ENCODE results near the gene TEAD2.

TEAD2 gene

GRCh38 chr19:49362048-49362928, at the start of gene TEAD2:
TEAD2 (minus strand) TSS chr19:49362416; CDS start chr19:49360075, 2,341 bp downstream.
- no peak for DNase-seq

- no peak for DNase-seq
Measured at GRCh38 chr19:49411681-49412326, 49.6 kb upstream of the TEAD2 start.

GRCh38 chr19:49409441-49410029, 47.3 kb upstream of the TEAD2 start:
- peak; percentile 85 for DNase-seq

- peak; percentile 47 for DNase-seq
Measured at GRCh38 chr19:49408816-49409440, 46.7 kb upstream of the TEAD2 start.

DNA sequence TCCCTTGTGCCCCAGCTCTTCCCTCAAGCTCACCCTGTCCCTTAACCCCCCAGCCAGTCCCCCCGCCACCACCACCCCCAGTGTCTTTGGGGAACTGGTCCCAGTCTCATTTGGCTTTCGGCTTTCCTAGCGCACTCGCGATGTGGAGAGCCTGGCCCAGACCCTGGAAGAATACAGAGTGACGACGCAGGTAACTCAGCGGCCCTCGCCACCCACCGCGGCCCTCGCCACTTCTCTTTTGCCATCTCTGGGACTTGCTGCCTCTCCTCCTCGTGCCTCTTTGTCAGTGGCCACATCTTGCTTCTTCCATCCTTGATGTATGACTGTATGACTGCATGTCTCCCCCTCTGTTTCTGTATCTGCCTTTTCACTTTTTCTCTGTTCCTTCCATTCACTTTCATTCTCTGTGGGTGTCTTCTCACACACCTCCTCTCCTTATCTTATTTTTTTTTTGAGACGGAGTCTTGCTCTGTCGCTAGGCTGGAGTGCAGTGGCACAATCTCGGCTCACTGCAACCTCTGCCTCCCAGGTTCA, 45.3 kb upstream of the TEAD2 start:
- DNase-seq: no peak

DNA sequence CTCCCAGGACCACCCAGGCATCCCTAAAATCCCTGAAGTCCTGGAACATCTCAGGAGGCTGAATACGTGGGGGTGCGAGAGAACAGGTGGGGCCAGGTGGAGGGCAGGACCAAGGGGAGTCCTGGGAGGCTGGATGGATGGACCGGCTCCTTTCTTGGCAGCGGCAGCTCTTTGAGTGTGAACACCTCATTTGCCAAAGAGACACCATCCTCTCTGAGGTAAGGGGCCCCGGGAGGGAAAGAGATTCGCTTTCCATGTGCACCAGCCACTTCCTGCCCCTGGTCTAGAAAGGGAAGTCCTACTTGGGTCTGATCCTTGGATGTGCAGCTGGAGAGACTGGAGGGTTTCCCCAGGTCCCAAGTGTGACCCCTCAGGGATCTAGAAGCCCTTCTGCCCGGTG, 44.9 kb upstream of the TEAD2 start:
- no peak for DNase-seq

DNA sequence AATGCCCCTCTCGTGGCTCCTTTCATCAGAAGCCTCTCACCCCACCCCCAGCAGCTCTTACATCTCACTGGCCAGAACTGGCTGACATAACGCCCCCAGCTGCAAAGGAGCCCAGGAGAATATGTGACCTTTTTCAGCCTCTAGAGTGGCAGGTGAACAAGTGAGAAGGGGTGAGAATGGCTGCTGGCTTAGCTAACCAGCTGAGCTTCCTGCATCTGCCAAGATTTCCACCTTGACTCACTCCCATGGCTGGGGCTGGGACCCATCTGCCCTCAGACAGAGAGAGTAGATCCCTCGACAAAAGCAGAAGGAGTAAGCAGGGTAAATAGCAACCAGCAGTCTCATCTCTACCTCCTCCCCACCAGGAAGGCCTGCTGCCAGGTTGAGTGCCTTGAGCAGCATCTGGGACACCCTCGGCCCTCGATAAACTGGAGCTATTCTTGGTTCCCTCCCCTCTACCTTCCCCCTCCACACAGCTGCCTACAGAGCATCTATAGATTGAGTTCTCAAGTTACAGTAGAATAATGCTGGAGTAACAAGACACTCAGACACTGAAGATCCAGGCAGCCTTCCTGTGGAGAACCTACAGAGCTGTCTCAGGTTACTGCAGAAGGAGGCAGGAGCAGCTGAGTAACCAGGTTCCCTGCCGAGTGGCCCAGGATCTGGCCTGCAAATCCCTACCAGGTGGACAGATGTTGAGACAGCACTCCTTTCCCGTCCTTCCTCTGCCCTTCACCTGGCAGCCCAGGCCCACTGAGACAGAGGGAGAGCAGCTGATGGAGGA, 41.4 kb upstream of the TEAD2 start:
- DNase-seq: no peak

- peak; percentile 39 for DNase-seq
Measured at GRCh38 chr19:49400029-49400428, 37.8 kb upstream of the TEAD2 start.

- DNase-seq: no peak
Measured at GRCh38 chr19:49398931-49399330, 36.7 kb upstream of the TEAD2 start.

DNA sequence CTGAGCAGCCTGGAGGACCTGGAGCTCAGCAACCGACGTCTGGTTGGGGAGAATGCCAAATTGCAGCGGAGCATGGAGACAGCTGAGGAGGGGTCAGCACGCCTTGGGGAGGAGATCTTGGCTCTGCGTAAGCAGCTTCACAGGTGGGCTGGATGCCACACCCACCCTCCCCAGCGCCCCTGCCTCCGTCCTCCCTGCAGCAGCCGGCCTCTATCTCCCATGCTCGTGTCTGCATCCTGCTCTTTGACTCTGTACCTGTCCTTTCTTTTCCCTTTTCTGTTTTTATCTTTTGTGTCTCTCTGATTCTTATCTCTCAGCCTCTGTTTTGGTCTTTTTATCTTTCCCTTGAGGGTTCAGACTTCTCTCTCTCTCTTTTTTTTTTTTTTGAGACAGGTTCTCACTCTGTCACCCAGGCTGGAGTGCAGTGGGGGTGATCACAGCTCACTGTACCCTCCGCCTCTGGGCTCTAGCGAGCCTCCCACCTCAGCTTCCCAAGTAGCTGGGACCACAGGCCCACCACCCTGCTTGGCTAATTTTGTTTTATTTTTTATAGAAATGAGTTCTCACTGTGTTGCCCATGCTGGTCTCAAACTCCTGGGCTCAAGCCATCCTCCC, 35.9 kb upstream of the TEAD2 start:
- no peak for DNase-seq

DNA sequence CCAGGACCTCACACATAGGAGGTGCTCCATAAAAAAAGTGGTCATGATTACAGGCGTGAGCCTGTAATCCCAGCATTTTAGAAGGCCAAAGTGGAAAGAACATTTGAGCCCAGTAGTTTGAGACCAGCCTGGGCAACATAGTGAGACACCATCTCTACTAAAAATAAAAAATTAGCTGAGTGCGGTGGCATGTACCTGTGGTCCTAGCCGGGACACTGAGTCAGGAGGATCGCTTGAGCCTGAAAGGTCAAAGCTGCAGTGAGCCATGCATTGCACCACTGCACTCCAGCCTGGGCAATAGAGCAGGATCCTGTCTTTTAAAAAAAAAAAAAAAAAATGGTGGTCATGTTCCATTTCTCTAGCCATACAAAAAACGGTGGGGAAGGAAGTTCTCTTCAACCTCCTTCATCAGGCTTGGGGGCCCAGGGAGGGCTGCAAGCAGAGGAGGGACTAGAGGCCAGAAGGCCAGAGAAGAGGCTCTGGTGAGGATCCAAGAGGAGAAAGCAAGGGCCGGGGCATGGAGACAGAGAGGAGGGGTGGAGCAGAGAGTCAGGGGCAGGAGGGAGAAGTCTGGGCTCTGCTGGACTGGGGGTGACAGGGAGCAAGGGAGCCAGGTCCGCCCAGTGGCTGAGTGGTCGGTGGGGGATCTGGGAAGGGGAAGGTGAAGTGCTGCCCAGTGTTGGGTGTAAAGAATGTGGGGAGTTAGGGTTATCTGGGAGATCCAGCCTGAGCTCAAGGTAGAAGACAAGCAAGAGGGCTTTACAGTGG, 34.7 kb upstream of the TEAD2 start:
- DNase-seq: no peak

DNA sequence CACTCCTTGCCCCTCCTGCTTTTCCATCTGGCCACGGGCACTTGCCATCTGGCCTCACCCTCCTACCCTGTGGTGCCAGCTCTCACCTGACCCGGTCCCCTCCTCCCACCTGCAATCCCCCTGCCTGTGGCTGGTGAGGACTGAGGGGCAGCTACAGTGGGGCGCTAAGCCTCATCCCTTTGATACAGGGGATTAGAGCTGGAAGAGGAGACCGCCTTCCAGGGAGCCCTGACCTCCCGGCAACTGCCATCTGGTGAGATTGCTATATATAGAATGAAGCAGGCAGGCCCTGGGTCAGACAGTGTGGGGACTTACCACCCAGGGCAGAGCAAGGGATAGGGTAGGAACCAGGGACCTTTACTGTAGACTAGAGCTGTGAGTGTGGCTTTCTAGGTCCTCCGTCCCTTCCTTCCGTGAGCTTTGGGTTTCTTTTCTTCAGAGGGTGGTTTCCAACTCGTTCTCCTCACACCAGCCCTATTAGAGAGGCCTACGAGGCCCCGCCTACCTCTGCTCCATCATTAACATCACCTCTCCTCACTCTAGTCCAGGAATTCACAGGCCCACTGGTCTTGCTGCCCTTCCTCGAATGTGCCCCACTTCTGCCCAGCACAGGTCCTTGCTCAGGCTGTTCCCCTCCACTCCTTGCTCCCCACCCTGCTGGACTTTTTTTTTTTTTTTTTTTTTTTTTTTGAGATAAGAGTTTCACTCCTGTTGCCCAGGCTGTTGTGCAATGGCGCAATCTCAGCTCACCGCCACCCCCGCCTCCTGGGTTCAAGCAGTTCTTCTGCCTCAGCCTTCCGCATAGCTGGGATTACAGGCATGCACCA, 33.6 kb upstream of the TEAD2 start:
- DNase-seq: peak; percentile 75

DNA sequence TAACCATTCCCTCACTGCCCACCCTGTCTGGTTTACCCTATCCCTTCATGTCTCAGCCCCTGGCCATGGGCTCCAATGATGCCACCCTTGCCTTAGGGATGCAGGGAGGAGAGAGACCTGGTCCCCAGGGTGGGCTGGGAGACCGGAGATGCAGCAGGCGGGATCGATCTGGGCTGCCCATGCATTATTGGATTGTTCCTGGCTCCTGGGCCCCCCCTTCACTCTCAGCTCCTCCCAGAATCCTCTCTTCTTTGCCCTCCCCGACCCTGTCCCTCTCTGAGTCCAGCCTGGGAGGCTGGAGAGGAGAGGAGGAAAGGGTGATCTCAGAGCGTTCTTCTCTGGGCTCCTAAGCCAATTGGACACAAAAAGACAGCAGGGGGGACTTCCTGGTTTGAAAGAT, 31.7 kb upstream of the TEAD2 start:
- DNase-seq: no peak

DNA sequence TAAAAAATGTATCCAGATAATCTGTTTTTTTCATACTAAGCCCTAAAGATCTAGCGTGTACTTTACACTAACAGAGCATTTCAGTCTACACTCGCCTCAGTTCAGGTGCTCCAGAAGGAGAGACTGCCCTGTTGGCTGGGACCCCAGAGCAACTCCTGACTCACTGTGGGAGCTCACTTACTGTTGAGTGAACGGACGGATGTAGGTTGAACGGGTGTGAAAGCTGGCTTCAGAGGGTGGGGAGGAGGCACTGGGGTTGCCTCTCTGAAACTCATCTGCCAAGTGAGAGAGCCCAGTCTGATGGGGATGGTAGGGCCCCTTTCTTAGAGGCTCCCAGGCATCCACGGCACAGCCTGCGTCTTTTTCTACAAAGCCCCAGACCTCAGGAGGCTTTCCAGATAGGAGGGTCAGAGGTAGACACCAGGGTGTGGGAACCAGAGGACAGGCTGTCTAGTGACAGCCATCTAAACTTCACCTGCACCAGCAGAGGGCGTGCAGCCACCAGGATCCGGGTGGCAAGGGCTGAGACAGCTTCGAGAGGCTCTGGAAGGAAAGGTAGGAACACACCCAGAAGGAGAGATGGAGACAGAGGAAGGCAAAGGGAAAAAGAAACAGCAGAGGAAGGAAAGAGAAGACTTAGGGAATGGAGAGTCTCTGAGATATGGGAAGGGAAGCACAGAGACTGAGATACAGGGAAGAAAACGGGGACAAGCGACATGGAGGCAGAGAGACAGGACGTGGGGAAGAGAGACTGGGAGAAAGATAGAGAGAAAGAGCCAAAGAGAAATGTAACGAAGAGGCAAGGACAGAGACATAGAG, 29.6 kb upstream of the TEAD2 start:
- peak; percentile 79 for DNase-seq

GRCh38 chr19:49390929-49391359, 28.7 kb upstream of the TEAD2 start:
- no peak for DNase-seq

DNA sequence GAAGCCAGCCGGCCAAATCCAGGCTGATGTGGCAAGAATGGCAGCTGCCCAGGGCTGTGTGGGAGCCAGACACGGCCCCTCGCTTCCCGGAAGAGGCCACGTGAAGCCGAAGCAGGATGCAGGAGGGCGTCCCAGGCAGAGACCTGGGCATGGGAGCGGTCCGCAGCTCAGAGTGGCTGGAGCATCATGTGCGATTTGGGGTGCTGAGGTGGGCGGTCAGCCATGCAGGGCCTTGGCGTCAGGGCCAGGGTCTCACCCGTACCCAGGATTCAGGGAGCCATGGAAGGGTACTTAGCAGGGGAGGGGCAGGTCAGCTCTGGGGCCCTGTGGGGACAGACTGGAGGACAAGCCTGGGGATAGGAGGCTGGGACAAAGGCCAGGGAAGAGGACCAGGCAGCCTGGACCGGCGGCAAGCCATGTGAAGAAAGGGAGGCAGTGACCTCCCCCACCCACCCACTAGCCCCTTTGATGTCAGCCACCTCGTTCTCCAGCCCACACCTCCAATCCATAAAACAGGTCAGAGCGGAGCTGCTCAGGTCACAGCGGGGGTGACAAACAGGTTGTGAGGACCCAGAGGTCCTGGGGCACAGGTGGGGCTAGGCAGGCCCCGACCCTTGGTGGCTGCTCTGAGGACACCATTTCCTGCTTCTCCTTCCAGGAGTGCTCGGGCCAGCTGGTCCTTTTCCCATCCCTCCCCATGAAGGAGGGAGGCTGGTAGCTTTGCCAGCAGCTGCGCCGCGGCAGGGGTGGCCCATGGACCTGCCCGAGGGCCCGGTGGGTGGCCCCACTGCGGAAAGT, 28.1 kb upstream of the TEAD2 start:
- DNase-seq: no peak

DNA sequence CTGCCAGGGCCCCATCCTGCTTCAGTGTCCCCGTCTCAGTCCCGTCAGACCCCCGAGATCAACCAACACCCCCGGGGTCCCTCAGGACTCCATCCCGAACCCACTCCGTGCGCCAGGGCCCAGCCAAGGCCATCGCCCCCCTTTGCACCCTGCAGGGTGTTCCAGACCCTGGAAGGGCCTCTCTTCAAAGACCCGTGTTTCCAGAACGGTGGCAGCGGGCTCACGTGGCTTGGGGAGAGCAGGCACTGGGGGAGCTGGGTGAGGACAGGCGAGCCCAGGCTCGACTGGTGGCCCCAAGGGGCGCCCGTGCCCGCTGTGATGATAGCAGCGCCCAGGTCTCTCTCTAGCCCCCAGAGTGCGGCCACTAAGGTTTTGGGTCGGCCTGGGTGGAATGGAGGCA, 27.2 kb upstream of the TEAD2 start:
- no peak for DNase-seq

DNA sequence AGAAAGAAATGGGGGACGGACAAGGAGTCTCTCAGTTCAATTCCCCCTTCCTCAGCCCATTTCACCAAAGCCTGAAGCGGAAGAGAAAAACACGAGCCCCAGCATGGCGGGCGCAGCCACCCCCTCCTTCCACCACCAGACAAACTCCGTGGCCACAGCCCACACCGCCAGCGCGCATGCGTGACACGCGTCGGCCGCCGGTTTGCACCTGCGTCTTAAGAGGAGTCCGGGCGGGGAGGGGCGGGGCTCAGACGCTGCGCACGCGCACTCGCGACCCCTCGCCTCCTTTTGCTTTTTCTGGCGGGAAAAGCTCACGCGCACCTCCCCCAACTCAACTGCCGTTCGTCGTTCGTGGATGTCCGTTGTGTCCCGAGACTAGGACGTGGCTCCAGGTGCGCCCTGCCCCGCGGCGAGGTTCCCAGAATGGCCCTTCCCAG, 25.7 kb upstream of the TEAD2 start, which contains the start of gene KASH5:
TSS of gene KASH5 (plus strand) at position 314 of the 437 bp plus-strand sequence. CDS start 2,635 bp downstream, outside the sequence.
- DNase-seq: peak; percentile 99
